HUES64 (cell line): ENCODE data around the gene SPATS2.

Source experiments
- H3K27ac ChIP-seq: 2 replicates; pipeline ENCODE4 v1.7.0; 2013; ENCODE audit warnings: low read depth, low read length, inconsistent platforms
- H3K27me3 ChIP-seq: 2 replicates; pipeline ENCODE4 v1.6.1; 2013; ENCODE audit warnings: mild to moderate bottlenecking, low read length; ENCODE audit not compliant: insufficient read depth
- H3K36me3 ChIP-seq: 2 replicates; pipeline ENCODE4 v1.6.1; 2013; ENCODE audit warnings: mild to moderate bottlenecking, low read length; ENCODE audit not compliant: insufficient read depth
- H3K4me1 ChIP-seq: 2 replicates; pipeline ENCODE4 v1.6.1; 2013; ENCODE audit warnings: mild to moderate bottlenecking, low read length, moderate library complexity; ENCODE audit not compliant: insufficient read depth
- H3K4me3 ChIP-seq: 2 replicates; pipeline ENCODE4 v1.5.1; 2013; ENCODE audit warnings: mild to moderate bottlenecking, low read length, moderate library complexity
- H3K9ac ChIP-seq: 2 replicates; pipeline ENCODE4 v1.6.1; 2013; ENCODE audit warnings: mild to moderate bottlenecking, low read depth, low read length
- H3K9me3 ChIP-seq: 2 replicates; pipeline ENCODE4 v1.6.1; 2013; ENCODE audit warnings: low read depth, low read length; ENCODE audit not compliant: insufficient read depth
- WGBS: fragments of 150-250, 120-280 bp; methylation state at CpG from one replicate; pipeline ENCODE4 v1.1.7; 2013; ENCODE audit warnings: missing lambda C conversion rate; 5-methylcytosine and 5-hydroxymethylcytosine counted together

SPATS2 gene

DNA sequence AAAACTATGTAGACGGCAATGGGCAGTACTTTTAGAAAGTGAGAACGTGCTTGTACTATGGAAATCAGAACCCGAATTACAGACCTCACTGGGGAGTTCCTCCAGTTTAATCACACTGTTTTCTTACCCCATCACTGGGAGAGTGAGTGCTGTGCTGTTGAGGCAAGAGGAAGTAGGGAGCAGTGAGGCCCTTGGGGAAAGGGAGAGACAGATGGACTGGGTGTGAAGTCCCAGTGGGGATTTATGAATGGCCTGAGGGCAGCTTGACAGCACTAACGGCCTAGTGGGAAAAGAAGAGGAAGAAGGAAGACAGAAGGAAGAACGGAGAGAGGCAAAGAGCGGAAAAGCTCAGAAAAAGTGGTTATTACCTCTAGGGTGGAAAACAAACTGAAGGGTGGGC is 195.0 kb downstream of the SPATS2 start:
- WGBS, result 97% methylated on average over 6 of the region's 6 CpGs
- Histone ChIP-seq H3K4me3 (no peak overlapping the region), H3K27me3 (no peaks in the 10 kb centered on the region), H3K27ac (no peak overlapping the region), H3K4me1 (peaks cover 4% of the 10 kb centered on the region; the same call in 1 of the 2 replicates), H3K36me3 (peaks cover 86% of the 10 kb centered on the region), H3K9me3 (no peaks in the 10 kb centered on the region), H3K9ac (no peak overlapping the region)

DNA sequence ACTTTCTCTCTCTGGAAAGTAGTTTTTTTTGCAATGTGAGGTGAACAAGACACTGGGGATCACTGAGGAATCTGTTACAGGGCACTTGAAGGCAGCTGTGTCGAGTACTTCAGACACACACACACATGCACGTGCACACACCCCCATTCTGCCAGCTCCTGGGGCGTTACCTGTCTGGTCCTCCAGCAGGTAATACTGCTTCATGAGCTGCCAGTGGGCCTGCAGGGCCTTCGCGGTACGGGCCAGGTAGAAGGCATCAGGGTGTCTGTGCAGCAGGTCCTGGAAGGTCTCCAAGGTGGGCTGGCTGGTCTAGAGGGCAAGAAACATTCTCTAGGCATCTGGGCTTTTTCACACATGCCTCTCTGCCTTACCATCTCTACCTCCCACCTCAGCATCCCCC is 195.6 kb downstream of the SPATS2 start:
- Histone ChIP-seq H3K9ac (no peak overlapping the region), H3K27me3 (no peaks in the 10 kb centered on the region), H3K4me1 (peaks cover 4% of the 10 kb centered on the region; the same call in 1 of the 2 replicates), H3K4me3 (no peak overlapping the region), H3K9me3 (no peaks in the 10 kb centered on the region), H3K27ac (no peak overlapping the region), H3K36me3 (peaks cover 81% of the 10 kb centered on the region)
- 96% methylated on average over 6 of the region's 6 CpGs for WGBS

DNA sequence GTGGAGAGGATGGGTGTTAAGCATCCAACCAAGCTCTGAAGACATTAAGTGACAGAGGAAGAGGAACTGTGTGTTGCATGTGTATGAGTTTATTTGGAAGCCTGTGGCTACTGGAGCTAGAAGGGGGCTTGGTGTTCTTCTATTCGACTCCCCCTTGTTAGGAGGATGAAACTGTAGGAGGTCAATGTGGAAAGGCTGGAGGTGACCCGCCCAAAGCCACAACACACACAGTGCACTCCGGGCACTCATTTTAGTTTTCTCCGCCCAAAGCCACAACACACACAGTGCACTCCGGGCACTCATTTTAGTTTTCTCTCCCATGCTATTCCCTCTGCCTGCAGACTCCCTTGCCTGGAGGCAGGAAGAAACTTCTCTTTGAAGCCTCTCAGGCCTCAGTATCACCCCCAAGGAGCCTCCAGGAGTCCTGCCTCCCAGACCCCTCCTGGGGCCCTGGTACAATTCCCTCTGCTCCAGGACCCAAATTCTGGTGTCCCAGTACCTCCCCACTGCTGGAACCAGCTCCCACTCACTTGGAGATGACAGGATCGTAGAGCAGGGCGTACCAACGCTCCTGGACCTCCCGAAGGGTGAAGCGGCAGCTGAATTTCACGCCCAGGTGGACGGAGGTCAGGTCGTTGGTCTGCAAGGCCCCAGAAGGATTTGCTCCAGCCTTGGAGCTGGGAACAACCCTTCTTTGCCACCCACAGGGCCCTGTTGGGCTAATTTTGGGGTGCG is 196.9 kb downstream of the SPATS2 start:
- H3K4me3 ChIP-seq, result no peak overlapping the region
- no peaks in the 10 kb centered on the region for H3K9me3 ChIP-seq
- peaks cover 69% of the 10 kb centered on the region for H3K36me3 ChIP-seq
- peaks cover 4% of the 10 kb centered on the region; the same call in 1 of the 2 replicates for H3K4me1 ChIP-seq
- H3K27ac ChIP-seq, result no peak overlapping the region
- 95% methylated on average over 14 of the region's 14 CpGs for WGBS
- H3K9ac ChIP-seq, result no peak overlapping the region
- H3K27me3 ChIP-seq, result no peaks in the 10 kb centered on the region

DNA sequence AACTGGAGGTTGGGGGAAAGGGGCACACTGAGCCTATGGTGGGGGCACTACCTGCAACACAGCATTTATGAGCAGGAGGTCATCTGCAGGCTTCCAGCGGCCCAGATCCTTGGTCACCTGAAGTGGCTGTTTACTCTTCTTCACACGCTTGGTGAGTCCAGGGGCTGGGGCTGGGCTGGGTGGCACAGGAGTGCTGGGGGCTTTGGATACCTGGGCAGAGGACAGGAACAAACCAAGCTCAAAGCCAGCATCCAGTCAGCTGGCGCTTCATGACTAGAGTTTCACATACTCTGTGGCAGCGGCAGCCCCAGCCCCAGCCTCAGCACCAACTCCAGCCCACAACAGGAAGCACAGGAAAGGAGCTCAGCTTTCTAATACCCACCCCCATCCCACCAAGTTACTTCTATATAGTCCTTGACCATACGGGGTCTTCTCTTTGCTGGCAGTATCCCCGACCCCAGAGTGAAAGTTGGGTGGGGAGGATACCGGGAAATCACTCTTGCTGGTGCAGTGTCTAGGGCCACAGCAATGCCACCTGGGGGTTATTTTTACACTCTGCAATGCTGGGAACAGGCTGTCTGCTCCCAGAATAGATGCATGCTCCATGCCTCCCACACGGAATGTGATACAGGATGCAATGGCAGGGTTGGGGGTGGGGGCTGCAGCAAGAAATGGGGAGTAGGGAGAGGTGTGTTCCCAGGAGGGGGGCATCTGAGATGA is 197.6 kb downstream of the SPATS2 start:
- no peaks in the 10 kb centered on the region for H3K27me3 ChIP-seq
- no peak overlapping the region for H3K4me3 ChIP-seq
- H3K27ac ChIP-seq, result no peak overlapping the region
- peaks cover 61% of the 10 kb centered on the region for H3K36me3 ChIP-seq
- no peaks in the 10 kb centered on the region for H3K9me3 ChIP-seq
- H3K4me1 ChIP-seq, result peaks cover 4% of the 10 kb centered on the region; the same call in 1 of the 2 replicates
- no peak overlapping the region for H3K9ac ChIP-seq
- 93% methylated on average over 8 of the region's 8 CpGs for WGBS

DNA sequence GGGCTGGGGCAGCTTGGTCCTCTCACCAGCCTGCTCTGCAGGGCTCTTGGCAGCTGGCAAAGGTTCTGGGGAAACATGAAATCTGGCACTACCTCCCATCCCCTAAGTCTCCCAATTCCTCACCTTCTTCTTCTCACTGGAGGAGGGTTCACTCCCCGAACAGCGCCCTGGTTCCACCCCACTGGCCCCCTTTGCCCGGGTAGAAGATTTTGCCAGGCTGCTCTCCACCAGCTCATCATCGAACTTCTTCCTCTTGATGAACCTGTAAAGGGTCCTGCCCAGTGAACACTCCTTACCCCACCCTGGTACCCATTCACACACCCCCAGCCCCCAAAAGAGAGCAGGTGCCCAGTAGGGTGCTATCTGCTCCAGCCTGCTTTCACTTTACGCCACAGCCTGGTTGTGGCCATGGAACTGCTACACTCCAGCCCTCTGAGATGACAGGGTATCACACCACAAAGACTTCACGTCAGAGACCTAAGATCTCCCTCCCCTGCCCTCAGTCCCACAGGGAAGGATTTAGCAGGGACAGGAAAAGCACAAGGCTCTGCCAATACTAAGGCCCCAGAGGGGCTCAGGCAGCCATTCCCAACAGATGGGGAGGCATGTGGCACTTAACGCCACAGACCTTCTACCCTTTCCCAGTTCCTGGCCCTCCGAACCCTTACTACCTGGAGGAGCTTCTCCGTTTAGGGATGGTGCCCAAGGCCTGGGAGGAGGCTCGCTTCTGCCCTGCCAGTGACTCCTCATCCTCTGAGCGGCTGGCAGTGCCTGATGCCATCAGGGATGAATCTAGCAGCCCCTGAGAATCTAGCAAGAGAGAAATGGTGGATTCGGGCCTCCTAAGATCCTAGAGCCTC is 198.4 kb downstream of the SPATS2 start:
- Histone ChIP-seq H3K9ac (no peak overlapping the region), H3K36me3 (peaks cover 53% of the 10 kb centered on the region)
- WGBS, result 95% methylated on average over 12 of the region's 12 CpGs

DNA sequence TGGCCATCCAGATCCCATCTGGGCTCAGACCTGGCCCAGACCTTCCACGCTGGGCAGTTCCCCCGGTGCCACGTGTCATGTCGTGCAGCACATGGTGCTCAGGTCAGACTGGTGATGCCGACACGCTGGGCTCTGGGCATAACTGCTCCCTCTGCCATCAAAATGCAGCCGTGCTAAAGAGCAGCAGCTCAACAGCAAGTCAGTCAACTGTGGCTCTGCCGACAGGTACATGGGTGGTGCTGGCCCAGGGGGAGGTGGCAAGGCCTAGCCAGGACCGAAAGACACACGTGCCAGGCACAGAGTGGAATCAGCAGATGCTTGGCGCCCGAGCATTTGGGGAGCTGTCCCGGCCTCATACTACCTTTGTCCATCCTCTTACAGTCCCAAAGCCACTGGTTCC is 199.1 kb downstream of the SPATS2 start:
- Histone ChIP-seq H3K27ac (no peak overlapping the region), H3K9me3 (no peaks in the 10 kb centered on the region), H3K4me1 (peaks cover 4% of the 10 kb centered on the region; the same call in 1 of the 2 replicates), H3K27me3 (no peaks in the 10 kb centered on the region), H3K9ac (no peak overlapping the region), H3K36me3 (peaks cover 46% of the 10 kb centered on the region), H3K4me3 (0 out of 2 replicates have a peak overlapping the region, but pooled peaks have one; percentile 92)
- WGBS, result 96% methylated on average over 13 of the region's 13 CpGs

More for the DNA sequence above, 198.4 kb downstream of the SPATS2 start:
- no peaks in the 10 kb centered on the region for H3K9me3 ChIP-seq
- no peak overlapping the region for H3K27ac ChIP-seq
- H3K4me3 ChIP-seq, result no peak overlapping the region
- no peaks in the 10 kb centered on the region for H3K27me3 ChIP-seq
- H3K4me1 ChIP-seq, result peaks cover 4% of the 10 kb centered on the region; the same call in 1 of the 2 replicates

DNA sequence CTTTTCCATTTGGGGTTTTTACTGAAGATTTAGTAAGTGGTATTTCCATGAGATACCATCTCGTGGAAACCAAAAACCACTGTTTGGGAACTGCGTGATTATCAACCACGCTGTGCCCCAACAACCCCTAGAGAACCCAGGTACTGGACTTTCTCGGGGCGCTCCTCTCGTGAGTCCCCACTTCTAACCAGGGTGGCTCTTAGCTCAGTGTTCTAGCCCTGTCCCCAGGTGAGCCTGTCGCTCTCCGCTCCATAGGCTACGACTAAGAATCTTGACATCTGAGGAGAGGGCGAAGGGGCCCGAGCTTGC is 200.0 kb downstream of the SPATS2 start:
- Histone ChIP-seq H3K27me3 (no peaks in the 10 kb centered on the region), H3K9ac (peak overlapping the region; percentile 84), H3K9me3 (no peaks in the 10 kb centered on the region), H3K36me3 (peaks cover 38% of the 10 kb centered on the region), H3K27ac (peak overlapping the region; percentile 87; the same call in 1 of the 2 replicates), H3K4me1 (peaks cover 4% of the 10 kb centered on the region; the same call in 1 of the 2 replicates), H3K4me3 (peak overlapping the region; percentile 92)
- WGBS, result 10% methylated on average over 11 of the region's 11 CpGs

DNA sequence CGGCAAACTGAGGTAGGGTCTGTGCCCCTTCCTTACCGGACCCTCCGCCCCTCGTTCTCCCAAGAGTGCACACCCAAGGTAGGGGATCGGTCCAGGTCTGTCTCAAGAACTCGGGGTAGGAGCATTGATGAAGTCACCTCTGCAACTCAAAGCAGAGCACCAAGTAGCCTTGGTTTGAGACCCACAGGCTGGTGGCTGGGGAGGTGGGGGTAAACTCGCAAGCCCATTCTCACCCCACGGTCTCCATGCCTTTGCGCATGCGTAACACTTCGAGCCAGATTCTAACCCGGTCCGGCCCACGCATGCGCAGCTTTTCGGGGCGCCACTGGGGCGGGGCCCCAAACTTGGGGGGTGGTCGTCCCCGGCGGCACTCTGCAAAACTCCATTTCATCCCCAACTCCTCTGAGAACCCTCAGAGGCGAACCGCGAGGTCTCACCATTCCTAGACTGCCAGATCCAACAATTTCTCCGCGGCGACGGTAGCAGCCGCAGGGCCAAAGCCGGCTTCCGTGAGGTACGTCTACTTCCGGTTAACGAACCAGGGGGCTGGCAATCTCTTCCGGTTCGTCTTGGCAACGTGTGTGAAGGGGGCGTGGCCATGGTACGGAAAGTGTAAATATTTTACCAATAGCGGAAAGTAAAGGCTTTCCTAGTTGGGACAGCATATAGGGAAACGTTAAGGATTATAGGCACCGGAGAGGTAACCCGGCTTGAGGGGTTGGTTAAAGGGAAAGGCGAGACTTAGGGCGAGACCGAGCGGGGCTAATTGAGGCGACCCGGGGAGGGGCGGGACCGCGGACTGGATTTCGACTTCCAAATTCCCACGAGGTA is 200.6 kb downstream of the SPATS2 start, which contains the start of gene MCRS1:
Gene MCRS1 (minus strand): TSS at position 532 of the 831 bp plus-strand sequence. CDS start 1,411 bp downstream, outside the sequence.
- peak within 1 kb of the TSS; percentile 84 for H3K9ac ChIP-seq
- H3K36me3 ChIP-seq, result peaks cover 32% of the 10 kb centered on the region
- no peaks in the 10 kb centered on the region for H3K27me3 ChIP-seq
- no peaks in the 10 kb centered on the region for H3K9me3 ChIP-seq
- peak within 1 kb of the TSS; percentile 87 for H3K27ac ChIP-seq
- under 1% methylated on average over 54 of the region's 54 CpGs for WGBS
- H3K4me3 ChIP-seq, result peak within 1 kb of the TSS; percentile 92
- H3K4me1 ChIP-seq, result peaks cover 4% of the 10 kb centered on the region; the same call in 1 of the 2 replicates

DNA sequence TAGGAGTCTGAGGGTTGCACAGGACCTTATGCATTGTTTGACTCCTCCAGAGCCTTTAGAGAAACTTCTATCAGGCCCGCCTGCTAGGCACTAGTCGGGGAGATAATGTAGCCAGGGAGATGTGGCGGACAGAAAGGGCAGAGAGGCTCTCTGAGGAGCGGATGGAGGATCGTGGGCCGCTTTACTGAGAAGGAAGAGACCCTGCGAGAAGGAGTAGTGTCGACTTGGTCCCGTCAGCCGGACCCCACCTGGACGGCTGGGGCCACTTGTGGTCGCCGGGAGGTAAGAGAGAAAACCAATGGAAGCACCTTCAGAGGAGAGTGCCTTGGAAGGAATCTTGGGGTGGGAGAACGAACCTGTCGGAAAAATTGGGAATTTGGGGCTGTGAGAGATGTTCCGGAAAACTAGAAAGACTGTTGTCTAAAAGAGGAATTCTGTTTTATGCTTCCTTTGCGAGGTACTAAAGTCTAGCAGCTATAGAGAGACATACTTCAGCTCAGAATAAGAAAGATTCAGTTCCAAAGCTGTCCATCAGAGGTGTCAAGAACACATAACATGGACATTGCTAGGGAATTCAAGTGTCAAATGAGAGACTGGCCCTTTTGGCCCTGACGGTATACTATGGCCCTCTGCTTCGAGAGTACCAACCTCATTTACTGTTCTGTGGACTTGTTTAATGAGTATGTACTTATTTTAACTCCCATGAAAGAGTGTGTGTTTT is 201.3 kb downstream of the SPATS2 start:
- peaks cover 4% of the 10 kb centered on the region; the same call in 1 of the 2 replicates for H3K4me1 ChIP-seq
- peaks cover 30% of the 10 kb centered on the region for H3K36me3 ChIP-seq
- H3K9me3 ChIP-seq, result no peaks in the 10 kb centered on the region
- H3K4me3 ChIP-seq, result peak overlapping the region; percentile 92
- H3K27ac ChIP-seq, result peak overlapping the region; percentile 87
- WGBS, result 6% methylated on average over 19 of the region's 19 CpGs
- H3K27me3 ChIP-seq, result no peaks in the 10 kb centered on the region
- peak overlapping the region; percentile 84 for H3K9ac ChIP-seq
